Measurements from ENCODE around the gene EME1. TPM values are rescaled to one million over a fixed set of nuclear protein-coding genes. Genes with fewer than 3 reads are reported as not detected.
A peak's percentile ranks its signal among the peaks of the same experiment; 100 is the strongest.

EME1 gene
- total and polyA plus RNA-seq, 10 of the 15 experiments (the other 5 are each of a cell fraction or from before 2014, with no cell fraction given), result 13.8 to 40.5 (median 22.0) TPM

- Histone ChIP-seq H4K20me1 (ENCODE audit: control insufficient read depth, insufficient read depth) (no peaks in the 10 kb centered on the region), H3K36me3 (ENCODE audit: control insufficient read depth in 2 of 2, insufficient read depth in 2 of 2, low read length in 1 of 2) (no peaks in the 10 kb centered on the region), H3K27ac (ENCODE audit: control insufficient read depth, insufficient read depth) (no peak overlapping the region), H3K9me3 (replicated peaks; ENCODE audit: control insufficient read depth, insufficient read depth, low read length) (no peaks in the 10 kb centered on the region), H3K9ac (ENCODE audit: control insufficient read depth, insufficient read depth, low read length) (no peak overlapping the region), H3K4me1 (ENCODE audit: control insufficient read depth, insufficient read depth, low read length) (peaks cover 3% of the 10 kb centered on the region), H3K27me3 (replicated peaks in 1 of 2; ENCODE audit: control insufficient read depth in 2 of 2, insufficient read depth in 2 of 2, low read length in 1 of 2) (no peaks in the 10 kb centered on the region), H3K4me3 (no peak overlapping the region), H2AFZ (ENCODE audit: control insufficient read depth, low read depth, low read length) (no peak overlapping the region), H3K79me2 (ENCODE audit: control insufficient read depth, insufficient read depth, low read length) (no peaks in the 10 kb centered on the region), H3K4me2 (ENCODE audit: control insufficient read depth, insufficient read depth) (no peak overlapping the region)
- SMC1A ChIA-PET (ENCODE audit: uncharacterized antibody, unreplicated experiment), result interaction anchor here (0.8 to 3.2 kb wide), 2 partner anchors 14 to 28 kb away, joined by 3 to 12 read pairs; no protein-coding TSS in a partner anchor
- FAIRE-seq, result no peak
- intact Hi-C loops (cut with micrococcal nuclease; ENCODE audit: unreplicated experiment), result no loop called here
- ATAC-seq, result no peak
- TF ChIP-seq EP300 (IDR thresholded peaks at IDR 0.05; ENCODE audit: borderline replicate concordance in 1 of 2, control insufficient read depth in 1 of 2, low read depth in 2 of 2, low read length in 2 of 2) (no peak), MXI1 (IDR thresholded peaks at IDR 0.05; ENCODE audit: low read depth, low read length) (no peak), ZNF384 (IDR thresholded peaks at IDR 0.05; ENCODE audit: borderline replicate concordance, low read depth, low read length) (no peak), NR2C1 (IDR thresholded peaks at IDR 0.05) (no peak)
- RAD21 ChIA-PET (ENCODE audit: unreplicated experiment), result interaction anchor here (0.6 kb wide), 1 partner anchor 133 kb away, joined by 4 read pairs; no protein-coding TSS in a partner anchor
- CTCF ChIA-PET, result no interaction called here
- BruUV-seq (replicated peaks), result no TSS peak
- POLR2A ChIA-PET, result interaction anchor here (0.6 to 1.5 kb wide), 6 partner anchors 13 to 162 kb away, joined by 3 to 9 read pairs (median 4); partner anchors contain the start of gene XYLT2
- in situ Hi-C loops (cut with MboI), result no loop called here
- WGBS (ENCODE audit: insufficient coverage, insufficient replicate concordance, low lambda C conversion rate, missing lambda C conversion rate), result 40% methylated on average over 4 of the region's 4 CpGs
- no peak for DNase-seq (ENCODE audit: low read depth, low spot score)
These were observed 47.1 kb upstream of the EME1 start for GRCh38 chr17:50325906-50326305.

GRCh38 chr17:50326831-50327364 is 46.1 kb upstream of the EME1 start:
- ATAC-seq (peak; percentile 67), DNase-seq (ENCODE audit: low read depth, low spot score) (peak; percentile 27), FAIRE-seq (no peak)
- Histone ChIP-seq H4K20me1 (ENCODE audit: control insufficient read depth, insufficient read depth) (no peaks in the 10 kb centered on the region), H2AFZ (ENCODE audit: control insufficient read depth, low read depth, low read length) (no peak overlapping the region), H3K4me3 (no peak overlapping the region), H3K4me1 (ENCODE audit: control insufficient read depth, insufficient read depth, low read length) (peaks cover 3% of the 10 kb centered on the region), H3K27me3 (replicated peaks in 1 of 2; ENCODE audit: control insufficient read depth in 2 of 2, insufficient read depth in 2 of 2, low read length in 1 of 2) (no peaks in the 10 kb centered on the region), H3K79me2 (ENCODE audit: control insufficient read depth, insufficient read depth, low read length) (no peaks in the 10 kb centered on the region), H3K36me3 (ENCODE audit: control insufficient read depth in 2 of 2, insufficient read depth in 2 of 2, low read length in 1 of 2) (no peaks in the 10 kb centered on the region), H3K9ac (ENCODE audit: control insufficient read depth, insufficient read depth, low read length) (no peak overlapping the region), H3K9me3 (replicated peaks; ENCODE audit: control insufficient read depth, insufficient read depth, low read length) (no peaks in the 10 kb centered on the region), H3K4me2 (ENCODE audit: control insufficient read depth, insufficient read depth) (no peak overlapping the region), H3K27ac (ENCODE audit: control insufficient read depth, insufficient read depth) (no peak overlapping the region)
- ChIA-PET CTCF (interaction anchor here (0.7 to 1.3 kb wide), 4 partner anchors 9 to 115 kb away, joined by 3 to 4 read pairs (median 4); no protein-coding TSS in a partner anchor), POLR2A (interaction anchor here (0.8 to 1.5 kb wide), 5 partner anchors 9 to 163 kb away, joined by 3 to 5 read pairs (median 3); partner anchors contain the start of gene XYLT2), RAD21 (ENCODE audit: unreplicated experiment) (interaction anchor here (0.7 kb wide), 1 partner anchor 27 kb away, joined by 3 read pairs; no protein-coding TSS in a partner anchor), SMC1A (ENCODE audit: uncharacterized antibody, unreplicated experiment) (interaction anchor here (0.8 to 1.5 kb wide), 3 partner anchors 11 to 127 kb away, joined by 3 to 4 read pairs (median 3); no protein-coding TSS in a partner anchor)
- BruUV-seq (replicated peaks), result no TSS peak
- in situ Hi-C loops (cut with MboI), result no loop called here
- intact Hi-C loops (cut with micrococcal nuclease; ENCODE audit: unreplicated experiment), result no loop called here
- WGBS (ENCODE audit: insufficient coverage, insufficient replicate concordance, low lambda C conversion rate, missing lambda C conversion rate), result 2% methylated on average over 9 of the region's 9 CpGs
- peak; percentile 68; the same call in 1 of the 2 replicates for TF ChIP-seq MTA2 (IDR thresholded peaks at IDR 0.05; ENCODE audit: low read depth)
- peak in 1 of 2 experiments; percentile 59; a peak in 1 of 4 replicates for TF ChIP-seq EP300 (IDR thresholded peaks at IDR 0.05; ENCODE audit: borderline replicate concordance in 1 of 2, control insufficient read depth in 1 of 2, low read depth in 2 of 2, low read length in 2 of 2)
- TF ChIP-seq REST (IDR thresholded peaks at IDR 0.05; ENCODE audit: low read depth, low read length), result no peak
- no peak for TF ChIP-seq RBBP5 (conservative IDR thresholded peaks at IDR 0.05)

All from GM12878 (cell line).